Lung (tissue), 12 donors: ENCODE results near the gene ALKBH7. TPM values are rescaled to one million over a fixed set of nuclear protein-coding genes. Genes with fewer than 3 reads are reported as not detected.

Experiments
- ATAC-seq: fragments of 200-7000 bp; cut with Tn5 transposase; one replicate; pipeline ENCODE4 v1.9.1; 2020; ENCODE audit warnings: moderate number of reproducible peaks; ENCODE audit not compliant: insufficient read depth, low FRiP score
- DNase-seq, 3 donors: peaks; one replicate each; pipeline ENCODE4 v3.0.0-alpha.2; 2013 to 2017
- H3K27ac ChIP-seq, 2 donors: one replicate each; pipeline ENCODE4 v1.5.1; 2013; ENCODE audit warnings: mild to moderate bottlenecking in 2 of 2, moderate library complexity in 2 of 2, control low read depth in 1 of 2, inconsistent platforms in 1 of 2, low read depth in 1 of 2, low read length in 1 of 2
- H3K27me3 ChIP-seq, 3 donors: one replicate each; pipeline ENCODE4 v1.5.1; 2013; ENCODE audit warnings: low read length in 2 of 3; ENCODE audit not compliant: control insufficient read depth in 3 of 3, insufficient read depth in 3 of 3
- H3K36me3 ChIP-seq, 4 donors: one replicate each; pipeline ENCODE4 v1.5.1; 2013; ENCODE audit warnings: low read length in 4 of 4, mild to moderate bottlenecking in 1 of 4, moderate library complexity in 1 of 4; ENCODE audit not compliant: control insufficient read depth in 4 of 4, insufficient read depth in 4 of 4
- H3K4me1 ChIP-seq, 5 donors: one replicate each; pipeline ENCODE4 v1.5.1; 2013; ENCODE audit warnings: low read length in 5 of 5, mild to moderate bottlenecking in 2 of 5, moderate library complexity in 1 of 5; ENCODE audit not compliant: control insufficient read depth in 5 of 5, insufficient read depth in 5 of 5
- H3K4me3 ChIP-seq: one replicate; pipeline ENCODE4 v1.5.1; 2013; ENCODE audit warnings: mild to moderate bottlenecking, control low read depth, moderate library complexity
- H3K9ac ChIP-seq, 2 donors: one replicate each; pipeline ENCODE4 v1.5.1; 2013; ENCODE audit warnings: low read length in 2 of 2, control low read depth in 1 of 2; ENCODE audit not compliant: insufficient read depth in 1 of 2
- H3K9me3 ChIP-seq, 4 donors: one replicate each; pipeline ENCODE4 v1.5.1; 2013; ENCODE audit warnings: low read length in 3 of 4, mild to moderate bottlenecking in 1 of 4, moderate library complexity in 1 of 4; ENCODE audit not compliant: control insufficient read depth in 4 of 4, insufficient read depth in 3 of 4
- CTCF ChIP-seq: IDR thresholded peaks from 2 replicates; pipeline ENCODE4 v1.5.1; 2012; ENCODE audit warnings: mild to moderate bottlenecking; ENCODE audit errors: control extremely low read depth, extremely low read depth
- WGBS, 2 donors: extraction: QIAGEN DNeasy Blood & Tissue Kit; methylation state at CpG; one replicate each; pipeline ENCODE4 v1.1.7; 2013; 5-methylcytosine and 5-hydroxymethylcytosine counted together
- polyA plus RNA-seq, 2 donors: library from polyadenylated mRNA; stranded (reverse); fragments of 200-250 nt; gene quantifications; one replicate each; pipeline ENCODE4 v1.2.1, GENCODE V29; 2013
- total RNA-seq, 2 donors: library from RNA; depleted of rRNA in 1 of 2; stranded (reverse); fragments of >200 nt in 1 of 2; gene quantifications; one replicate each; pipeline ENCODE4 v1.2.1, GENCODE V29; 2014 to 2021
- donor health status: control.
- donor health status: control.
- donor health status: Bipolar disorder and iron deficiency.
- donor health status: healthy.
- donor health status: DM: yes; HTN: yes; CAD: no.

The ALKBH7 gene
- total and polyA plus RNA-seq, 4 donors: 26.8 to 84.2 (median 53.4) TPM

- no peaks in the 10 kb centered on the region for H3K9me3 ChIP-seq
- no peak overlapping the region for H3K9ac ChIP-seq
- TF ChIP-seq CTCF: no peak
- DNase-seq: no peak
- peaks cover 17 to 61% (median 35%) of the 10 kb centered on the region in 4 donors for H3K36me3 ChIP-seq
- no peak for ATAC-seq
- no peak overlapping the region for H3K4me3 ChIP-seq
- H3K27ac ChIP-seq: no peak overlapping the region
- H3K4me1 ChIP-seq: peaks cover 0 to 31% (median 10%) of the 10 kb centered on the region in 5 donors
- 94 to 96% methylated on average over 46 to 47 of the region's 47 CpGs for WGBS, 2 donors
- no peaks in the 10 kb centered on the region for H3K27me3 ChIP-seq
These were observed 42.4 kb downstream of the ALKBH7 start for GRCh38 chr19:6414793-6415590.

GRCh38 chr19:6415591-6416190 is 43.1 kb downstream of the ALKBH7 start:
- H3K4me1 ChIP-seq: peaks cover 0 to 31% (median 10%) of the 10 kb centered on the region in 5 donors
- no peak for DNase-seq
- no peak for TF ChIP-seq CTCF
- no peak overlapping the region for H3K9ac ChIP-seq
- 95 to 98% methylated on average over 32 of the region's 32 CpGs for WGBS, 2 donors
- H3K27ac ChIP-seq: no peak overlapping the region
- no peak overlapping the region for H3K4me3 ChIP-seq
- H3K36me3 ChIP-seq: peaks cover 20 to 67% (median 39%) of the 10 kb centered on the region in 4 donors
- ATAC-seq: no peak
- H3K27me3 ChIP-seq: no peaks in the 10 kb centered on the region
- no peaks in the 10 kb centered on the region for H3K9me3 ChIP-seq

GRCh38 chr19:6416658-6417405 is 44.2 kb downstream of the ALKBH7 start:
- no peaks in the 10 kb centered on the region for H3K9me3 ChIP-seq
- ATAC-seq (no peak), DNase-seq (no peak)
- H3K9ac ChIP-seq: no peak overlapping the region
- no peak for TF ChIP-seq CTCF
- H3K4me3 ChIP-seq: no peak overlapping the region
- no peaks in the 10 kb centered on the region for H3K27me3 ChIP-seq
- no peak overlapping the region for H3K27ac ChIP-seq
- H3K4me1 ChIP-seq: peaks cover 0 to 28% (median 10%) of the 10 kb centered on the region in 5 donors
- peaks cover 20 to 79% (median 46%) of the 10 kb centered on the region in 4 donors for H3K36me3 ChIP-seq
- 96% methylated on average over 27 to 29 of the region's 29 CpGs for WGBS, 2 donors
